Cortex of kidney (tissue), 1 donor: Measurements from ENCODE around the gene RAD51B.
"Not testable (repeated sequence)": the region's sequence is repeated elsewhere in the genome, so short reads cannot be mapped to it uniquely, and the experiment has no call there.

Experiments
- DNase-seq: peaks from one replicate; lab custom pipeline; 2025; lab: John Stamatoyannopoulos, UW

The RAD51B gene

GRCh38 chr14:68685419-68686204 is 866.0 kb downstream of the RAD51B start:
- DNase-seq = no peak

GRCh38 chr14:68686205-68686465 is 866.6 kb downstream of the RAD51B start:
- DNase-seq = no peak

GRCh38 chr14:68686724-68687123 is 867.1 kb downstream of the RAD51B start:
- no peak for DNase-seq

- DNase-seq = no peak
Observed at GRCh38 chr14:68687746-68688145, 868.2 kb downstream of the RAD51B start.

- DNase-seq = no peak
Observed at GRCh38 chr14:68688872-68689371, 869.3 kb downstream of the RAD51B start.

GRCh38 chr14:68689511-68689910 is 869.9 kb downstream of the RAD51B start:
- no peak for DNase-seq

GRCh38 chr14:68690089-68690958 is 870.7 kb downstream of the RAD51B start:
- no peak for DNase-seq

- DNase-seq = no peak
Observed at GRCh38 chr14:68691031-68691791, 871.6 kb downstream of the RAD51B start.

- DNase-seq = no peak
Observed at GRCh38 chr14:68691792-68692118, 872.2 kb downstream of the RAD51B start.

- no peak for DNase-seq
Observed at GRCh38 chr14:68692216-68692615, 872.6 kb downstream of the RAD51B start.

- no peak for DNase-seq
Observed at GRCh38 chr14:68692916-68693771, 873.6 kb downstream of the RAD51B start.

- no peak for DNase-seq
Observed at GRCh38 chr14:68693926-68694325, 874.3 kb downstream of the RAD51B start.

- DNase-seq = no peak
Observed at GRCh38 chr14:68694516-68695235, 875.1 kb downstream of the RAD51B start.

GRCh38 chr14:68695326-68695768 is 875.8 kb downstream of the RAD51B start:
- DNase-seq = no peak

- DNase-seq = no peak
Observed at GRCh38 chr14:68695856-68696255, 876.3 kb downstream of the RAD51B start.

- no peak for DNase-seq
Observed at GRCh38 chr14:68696266-68696665, 876.7 kb downstream of the RAD51B start.

GRCh38 chr14:68696721-68697495 is 877.3 kb downstream of the RAD51B start:
- DNase-seq = no peak

- not testable (repeated sequence) for DNase-seq
Observed at GRCh38 chr14:68698773-68699172, 879.2 kb downstream of the RAD51B start.

GRCh38 chr14:68701001-68701741 is 881.6 kb downstream of the RAD51B start:
- no peak for DNase-seq
